GM10266 (cell line): ENCODE results near the gene AKR7A2.
"Not testable (repeated sequence)": the region's sequence is repeated elsewhere in the genome, so short reads cannot be mapped to it uniquely, and the experiment has no call there.

Source experiments
- DNase-seq: peaks from one replicate; pipeline ENCODE4 v3.0.0; 2012; ENCODE audit errors: extremely low spot score
- TF ChIP-seq, protein P1 (sequence below): IDR thresholded peaks from 2 replicates; pipeline ENCODE4 v1.5.1; 2012; ENCODE audit warnings: mild to moderate bottlenecking, low read depth; ENCODE audit not compliant: control insufficient read depth, insufficient read depth; ENCODE audit errors: missing control alignments

Gene AKR7A2

DNA sequence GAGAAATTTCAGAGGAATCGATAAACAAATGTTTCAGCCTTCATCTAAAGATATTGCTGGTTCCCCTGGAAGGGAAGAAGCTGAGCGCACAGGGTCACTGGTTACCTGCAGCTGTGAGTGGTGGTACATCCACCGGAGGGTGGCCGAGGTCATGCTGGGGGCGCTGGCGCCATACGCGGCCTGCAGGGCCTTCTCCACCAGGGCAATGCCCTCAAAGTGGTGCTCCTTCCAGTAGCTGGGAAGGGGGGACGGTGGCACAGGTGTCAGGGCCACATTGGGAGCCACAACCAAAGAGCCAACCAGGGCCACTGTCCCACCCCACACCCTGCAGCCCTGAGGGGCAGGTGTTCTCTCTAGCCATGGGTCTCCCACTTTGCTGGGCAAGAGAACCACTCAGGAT lies 28.1 kb downstream of the AKR7A2 start:
- TF ChIP-seq, protein P1, sequence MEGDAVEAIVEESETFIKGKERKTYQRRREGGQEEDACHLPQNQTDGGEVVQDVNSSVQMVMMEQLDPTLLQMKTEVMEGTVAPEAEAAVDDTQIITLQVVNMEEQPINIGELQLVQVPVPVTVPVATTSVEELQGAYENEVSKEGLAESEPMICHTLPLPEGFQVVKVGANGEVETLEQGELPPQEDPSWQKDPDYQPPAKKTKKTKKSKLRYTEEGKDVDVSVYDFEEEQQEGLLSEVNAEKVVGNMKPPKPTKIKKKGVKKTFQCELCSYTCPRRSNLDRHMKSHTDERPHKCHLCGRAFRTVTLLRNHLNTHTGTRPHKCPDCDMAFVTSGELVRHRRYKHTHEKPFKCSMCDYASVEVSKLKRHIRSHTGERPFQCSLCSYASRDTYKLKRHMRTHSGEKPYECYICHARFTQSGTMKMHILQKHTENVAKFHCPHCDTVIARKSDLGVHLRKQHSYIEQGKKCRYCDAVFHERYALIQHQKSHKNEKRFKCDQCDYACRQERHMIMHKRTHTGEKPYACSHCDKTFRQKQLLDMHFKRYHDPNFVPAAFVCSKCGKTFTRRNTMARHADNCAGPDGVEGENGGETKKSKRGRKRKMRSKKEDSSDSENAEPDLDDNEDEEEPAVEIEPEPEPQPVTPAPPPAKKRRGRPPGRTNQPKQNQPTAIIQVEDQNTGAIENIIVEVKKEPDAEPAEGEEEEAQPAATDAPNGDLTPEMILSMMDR: no peak
- no peak for DNase-seq

DNA sequence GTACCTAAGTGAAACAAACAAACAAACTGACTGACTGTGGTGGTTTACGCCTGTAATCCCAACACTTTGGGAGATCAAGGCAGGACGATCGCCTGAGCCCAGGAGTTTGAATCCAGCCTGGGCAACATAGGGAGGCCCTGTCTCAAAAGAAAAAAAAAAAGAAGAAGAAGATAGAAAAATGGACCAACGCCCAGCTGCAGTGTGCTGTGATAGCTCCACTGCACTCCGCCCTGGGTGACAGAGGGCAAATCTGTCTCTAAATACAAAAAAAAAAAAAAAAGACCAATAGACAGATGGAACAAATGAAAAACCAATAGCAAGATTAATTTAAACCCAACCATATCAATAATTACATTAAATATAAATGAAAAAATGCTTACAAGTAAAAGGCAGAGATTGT lies 37.3 kb downstream of the AKR7A2 start:
- no peak for DNase-seq
- TF ChIP-seq, protein P1: no peak

DNA sequence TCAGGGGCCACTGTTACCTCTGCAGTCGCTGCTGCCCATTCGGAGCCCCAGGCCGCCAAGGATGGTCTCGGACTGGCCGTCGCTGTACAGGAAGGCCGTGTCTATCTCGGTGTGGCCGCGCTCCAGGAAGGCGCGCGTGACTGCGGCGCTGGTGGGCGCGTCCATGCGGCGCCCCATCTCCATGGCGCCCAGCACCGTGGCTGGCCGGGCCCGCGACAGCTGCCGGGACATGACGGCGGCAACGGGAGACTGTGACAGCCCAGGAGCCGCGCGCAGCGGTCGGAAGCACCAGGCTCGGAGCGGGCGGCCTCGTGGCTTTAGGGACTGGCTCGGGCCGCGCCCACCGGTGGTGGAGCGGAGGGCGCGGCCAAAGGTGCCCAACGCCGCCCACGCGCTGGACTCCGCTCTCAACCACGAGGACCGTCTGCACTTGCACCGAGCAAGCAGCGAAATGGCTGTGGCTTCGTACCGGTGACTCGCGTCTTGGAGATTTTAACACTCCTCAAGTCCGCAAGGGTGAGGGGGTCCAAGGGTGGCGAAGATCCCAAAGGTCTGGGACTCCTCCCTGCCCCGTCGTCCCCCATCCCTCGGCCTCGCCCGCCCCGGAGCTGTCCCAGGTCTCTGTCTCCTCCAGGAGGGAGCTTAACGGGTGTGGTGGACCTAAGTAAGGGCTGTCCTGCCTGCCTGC lies 38.0 kb downstream of the AKR7A2 start:
- DNase-seq: not testable (repeated sequence)

DNA sequence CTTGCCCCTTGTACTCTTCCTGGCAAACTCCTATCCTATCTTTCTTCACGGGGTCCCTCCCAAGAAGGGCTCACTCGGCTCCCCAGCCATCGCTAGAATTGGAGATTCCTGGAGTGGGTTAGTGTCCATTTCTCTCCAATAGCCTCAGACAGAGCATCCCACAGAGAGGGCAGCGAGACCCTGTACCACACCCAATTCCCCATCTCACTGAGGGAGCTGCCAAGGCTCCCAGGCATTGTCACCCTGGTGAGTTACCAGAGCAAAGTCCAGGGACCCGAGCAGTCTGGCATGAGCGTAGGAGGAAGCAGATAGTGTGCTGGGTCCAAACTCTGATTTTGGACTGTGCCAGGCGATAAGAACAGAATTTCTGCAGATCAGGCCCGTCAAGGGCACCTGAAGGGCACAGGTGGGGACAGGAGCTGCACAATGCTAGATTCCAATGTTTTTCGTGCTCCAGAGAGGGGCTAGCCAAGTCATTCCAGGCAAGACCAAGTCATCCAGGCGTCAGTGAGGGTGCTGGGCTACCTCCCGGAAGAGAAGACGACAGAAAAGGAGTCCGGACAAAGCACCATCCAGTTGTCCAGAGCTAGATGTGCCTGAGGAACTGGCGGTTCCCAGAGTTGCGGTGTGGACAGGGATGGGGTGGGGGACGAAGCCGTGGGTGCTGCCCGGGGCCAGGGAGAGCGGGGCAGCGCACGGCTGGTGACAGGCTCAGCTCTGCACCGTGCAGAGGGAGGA lies 38.7 kb downstream of the AKR7A2 start:
- TF ChIP-seq, protein P1: no peak
- DNase-seq: no peak

DNA sequence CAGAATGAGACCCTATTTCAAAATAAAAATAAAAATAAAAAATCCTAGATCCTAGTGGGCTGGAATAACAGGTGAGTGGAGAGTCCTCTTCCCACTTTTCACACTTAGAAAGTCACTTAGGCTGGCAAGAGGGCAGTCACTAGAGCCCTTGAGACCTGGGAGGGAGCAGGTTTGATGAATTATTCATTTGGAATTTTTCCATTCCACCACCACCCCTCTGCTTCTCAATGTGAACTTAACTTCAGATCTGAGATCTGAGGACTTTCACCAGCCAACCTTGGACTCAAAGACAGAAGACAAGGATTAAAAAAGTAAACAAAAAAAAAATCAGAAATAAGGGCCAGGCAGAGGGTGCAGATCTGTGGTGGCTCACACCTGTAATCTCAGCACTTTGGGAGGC lies 39.9 kb downstream of the AKR7A2 start:
- TF ChIP-seq, protein P1: no peak
- DNase-seq: no peak

DNA sequence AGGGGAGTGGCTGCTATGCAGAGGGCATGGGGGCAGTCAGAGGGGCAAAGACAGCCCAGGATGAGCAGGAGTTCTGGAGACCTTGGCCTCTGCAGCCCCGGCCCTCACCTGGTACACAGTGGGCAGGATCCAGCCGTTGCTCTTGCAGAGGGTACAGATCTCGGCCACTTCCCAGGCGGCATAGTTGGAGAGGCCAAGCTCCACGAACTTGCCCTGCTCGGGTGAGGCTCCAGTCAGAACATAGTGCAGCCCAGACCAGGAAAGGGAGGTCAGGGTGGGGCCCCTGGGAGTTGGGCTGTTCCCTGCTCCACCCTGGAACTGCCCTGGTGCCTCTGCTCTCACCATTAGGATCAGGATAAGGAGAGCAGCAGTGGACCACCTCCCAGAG lies 41.6 kb downstream of the AKR7A2 start:
- not testable (repeated sequence) for DNase-seq

DNA sequence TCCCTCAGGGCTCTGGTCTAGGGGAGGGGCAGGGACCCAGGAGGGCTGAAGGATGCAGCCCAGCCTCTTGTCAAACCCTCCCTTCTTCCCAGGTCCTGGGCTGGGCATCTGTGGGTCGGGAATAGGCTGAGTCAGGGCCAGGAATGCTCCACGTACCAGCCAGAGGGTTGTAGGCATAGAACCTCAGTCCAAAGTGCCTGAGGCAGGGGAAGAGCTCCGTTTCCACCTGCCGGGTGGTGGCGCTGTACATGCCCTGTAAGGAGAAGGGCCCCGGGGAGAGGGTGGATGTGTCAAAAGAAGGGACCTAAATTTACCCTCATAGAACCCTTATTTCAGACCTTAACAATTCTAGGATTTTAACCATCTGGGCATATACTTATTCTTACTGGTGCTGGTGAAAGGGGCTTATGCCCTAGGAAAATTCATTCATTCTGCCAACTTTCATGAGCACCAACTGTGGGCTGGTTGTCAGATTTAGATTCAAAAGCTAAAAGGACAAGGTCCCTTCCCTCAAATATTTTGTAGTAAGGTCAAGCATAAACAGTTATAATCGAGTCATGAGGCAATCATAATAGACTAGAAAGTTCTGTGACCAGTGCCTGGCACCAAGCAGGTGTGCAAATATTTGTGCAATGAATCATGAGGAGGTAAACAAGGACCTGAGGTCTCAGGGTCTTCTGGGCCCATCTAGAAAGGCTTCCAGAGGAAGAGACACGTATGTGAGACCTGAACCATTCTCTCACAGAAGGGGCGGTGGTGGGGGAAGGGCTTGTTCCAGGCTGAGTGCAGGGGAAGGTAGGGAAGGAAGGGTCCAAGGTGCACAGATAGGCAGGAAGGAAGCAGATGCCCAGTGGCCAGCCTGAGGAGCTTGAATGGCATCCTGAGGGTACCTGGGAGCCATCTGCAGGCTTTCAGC lies 42.3 kb downstream of the AKR7A2 start:
- DNase-seq: not testable (repeated sequence)

DNA sequence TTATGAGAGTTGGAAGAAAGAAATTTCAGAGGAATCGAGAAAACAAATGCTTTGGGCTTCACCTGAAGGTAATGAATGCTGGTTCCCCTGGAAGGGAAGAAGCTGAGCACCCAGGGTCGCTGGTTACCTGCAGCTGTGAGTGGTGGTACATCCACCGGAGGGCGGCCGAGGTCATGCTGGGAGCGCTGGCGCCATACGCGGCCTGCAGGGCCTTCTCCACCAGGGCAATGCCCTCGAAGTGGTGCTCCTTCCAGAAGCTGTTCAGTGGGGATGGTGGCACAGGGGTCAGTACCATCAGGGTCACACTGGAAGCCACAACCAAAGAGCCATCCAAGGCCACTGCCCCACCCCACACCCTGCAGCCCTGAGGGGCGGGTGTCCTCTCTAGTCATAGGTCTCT lies 43.5 kb downstream of the AKR7A2 start:
- DNase-seq: no peak
- TF ChIP-seq, protein P1: no peak
